Common myeloid progenitor, CD34-positive (primary cell): ENCODE results near the gene MAPKBP1.

Experiments
- CTCF ChIA-PET: fragments of 350-600 bp; sonication (Branson Sonifier 250); formaldehyde crosslinking; loops from one replicate; lab custom pipeline; 2021; ENCODE audit warnings: antibody characterized with exemption; lab: Charles Lee
- POLR2A ChIA-PET: fragments of 350-600 bp; sonication (Branson Sonifier 250); formaldehyde crosslinking; loops from one replicate; lab custom pipeline; 2021; ENCODE audit warnings: antibody characterized with exemption; lab: Charles Lee
- DNase-seq, 3 donors: peaks; one replicate each; pipeline versions ENCODE4 v3.0.0 to v3.0.0-alpha.2; 2013
- H3K27ac ChIP-seq, 2 experiments: 1 replicate in 1 of 2; 2 replicates in 1 of 2; pipeline ENCODE4 v1.7.0; 2013; ENCODE audit warnings: inconsistent platforms in 2 of 2, low read length in 2 of 2, mild to moderate bottlenecking in 2 of 2, low read depth in 1 of 2, moderate library complexity in 1 of 2; ENCODE audit not compliant: severe bottlenecking in 2 of 2, insufficient read depth in 1 of 2, poor library complexity in 1 of 2
- H3K27me3 ChIP-seq, 5 experiments: replicated peaks in 2 of 5; 1 replicate in 3 of 5; 2 replicates in 2 of 5; pipeline versions ENCODE4 v1.6.1 to v1.7.0; 2013; ENCODE audit warnings: low read length in 4 of 5, mild to moderate bottlenecking in 2 of 5, moderate library complexity in 2 of 5, inconsistent platforms in 1 of 5; ENCODE audit not compliant: insufficient read depth in 5 of 5, control insufficient read depth in 4 of 5
- H3K36me3 ChIP-seq, 4 experiments: 1 replicate in 2 of 4; 2 replicates in 2 of 4; pipeline versions ENCODE4 v1.6.1 to v1.7.0; 2013; ENCODE audit warnings: low read length in 3 of 4, control low read depth in 1 of 4, mild to moderate bottlenecking in 1 of 4; ENCODE audit not compliant: control insufficient read depth in 4 of 4, insufficient read depth in 4 of 4
- H3K4me1 ChIP-seq, 4 experiments: 1 replicate in 3 of 4; 2 replicates in 1 of 4; pipeline versions ENCODE4 v1.6.1 to v1.7.1; 2013; ENCODE audit warnings: low read length in 3 of 4, mild to moderate bottlenecking in 3 of 4, control low read depth in 1 of 4, inconsistent platforms in 1 of 4, moderate library complexity in 1 of 4; ENCODE audit not compliant: control insufficient read depth in 4 of 4, insufficient read depth in 4 of 4; ENCODE audit errors: control extremely low read depth in 1 of 4
- H3K4me3 ChIP-seq, 7 experiments: 1 replicate in 4 of 7; 2 replicates in 3 of 7; pipeline versions ENCODE4 v1.5.1 to v1.7.0; 2013; ENCODE audit warnings: mild to moderate bottlenecking in 7 of 7, low read length in 6 of 7, moderate library complexity in 6 of 7, inconsistent platforms in 2 of 7, low read depth in 2 of 7, control low read depth in 1 of 7; ENCODE audit not compliant: insufficient read depth in 4 of 7, control insufficient read depth in 1 of 7; ENCODE audit errors: extremely low read depth in 1 of 7
- H3K9me3 ChIP-seq, 5 experiments: 1 replicate in 4 of 5; 2 replicates in 1 of 5; pipeline versions ENCODE4 v1.6.1 to v1.7.1; 2013; ENCODE audit warnings: low read length in 4 of 5, mild to moderate bottlenecking in 2 of 5, inconsistent platforms in 1 of 5, low read depth in 1 of 5, moderate library complexity in 1 of 5; ENCODE audit not compliant: control insufficient read depth in 4 of 5, insufficient read depth in 2 of 5; ENCODE audit errors: control extremely low read depth in 1 of 5
- WGBS: methylation state at CpG from one replicate; pipeline ENCODE4 v1.1.5; 2013; ENCODE audit not compliant: insufficient coverage; 5-methylcytosine and 5-hydroxymethylcytosine counted together

Gene MAPKBP1

DNA sequence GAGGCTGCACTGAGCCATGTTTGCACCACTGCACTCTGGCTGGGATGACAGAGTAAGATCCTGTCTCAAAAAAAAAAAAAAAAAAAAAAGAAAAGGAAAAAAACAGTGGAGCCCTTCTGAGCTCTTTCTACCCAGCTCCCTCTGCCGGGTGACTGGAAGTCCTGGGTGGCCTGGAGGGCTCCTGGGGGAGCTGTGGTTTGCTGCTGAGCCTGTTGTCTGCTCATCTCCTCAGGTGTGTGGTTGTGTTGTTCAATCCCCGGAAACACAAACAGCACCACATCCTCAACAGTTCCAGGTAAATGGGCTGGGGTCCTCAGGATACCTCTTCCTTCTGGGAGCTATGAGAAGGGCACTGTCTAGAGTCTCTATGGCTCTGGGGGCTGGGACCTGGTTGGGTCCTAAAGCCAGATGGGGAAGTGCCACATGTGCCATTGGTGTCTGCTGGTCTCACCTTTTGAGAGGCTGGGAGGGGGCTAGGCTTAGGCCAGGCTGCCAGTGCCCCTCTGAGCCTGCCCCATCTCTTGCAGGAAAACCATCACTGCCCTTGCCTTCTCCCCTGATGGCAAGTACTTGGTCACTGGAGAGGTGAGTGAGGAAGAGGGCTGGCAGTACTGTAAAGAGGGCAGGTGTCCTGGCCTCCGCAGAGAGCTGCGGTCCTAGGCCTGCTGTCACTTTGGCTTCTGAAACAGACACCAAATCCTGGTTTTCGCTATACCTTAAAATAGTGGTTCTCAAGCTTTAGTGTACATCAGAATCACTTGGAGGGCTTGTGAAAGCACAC lies 36.6 kb downstream of the MAPKBP1 start:
- POLR2A ChIA-PET, result interaction anchor here (0.6 to 3.9 kb wide), 6 partner anchors 16 to 64 kb away, joined by 3 to 24 read pairs (median 6); partner anchors contain the start of gene MAPKBP1
- Histone ChIP-seq H3K4me3 (no peak overlapping the region), H3K27me3 (no peaks in the 10 kb centered on the region), H3K27ac (no peak overlapping the region), H3K9me3 (no peaks in the 10 kb centered on the region), H3K36me3 (peaks cover 2 to 40% (median 26%) of the 10 kb centered on the region in 4 experiments), H3K4me1 (peaks cover 0 to 38% (median 27%) of the 10 kb centered on the region in 4 experiments)
- peak in 1 of 3 donors; percentile 10 for DNase-seq
- 100% methylated on average over 3 of the region's 5 CpGs for WGBS
- CTCF ChIA-PET, result interaction anchor here (0.5 to 6.7 kb wide), 29 partner anchors 10 to 1948 kb away, joined by 3 to 319 read pairs (median 5); partner anchors contain the start of gene MAPKBP1

DNA sequence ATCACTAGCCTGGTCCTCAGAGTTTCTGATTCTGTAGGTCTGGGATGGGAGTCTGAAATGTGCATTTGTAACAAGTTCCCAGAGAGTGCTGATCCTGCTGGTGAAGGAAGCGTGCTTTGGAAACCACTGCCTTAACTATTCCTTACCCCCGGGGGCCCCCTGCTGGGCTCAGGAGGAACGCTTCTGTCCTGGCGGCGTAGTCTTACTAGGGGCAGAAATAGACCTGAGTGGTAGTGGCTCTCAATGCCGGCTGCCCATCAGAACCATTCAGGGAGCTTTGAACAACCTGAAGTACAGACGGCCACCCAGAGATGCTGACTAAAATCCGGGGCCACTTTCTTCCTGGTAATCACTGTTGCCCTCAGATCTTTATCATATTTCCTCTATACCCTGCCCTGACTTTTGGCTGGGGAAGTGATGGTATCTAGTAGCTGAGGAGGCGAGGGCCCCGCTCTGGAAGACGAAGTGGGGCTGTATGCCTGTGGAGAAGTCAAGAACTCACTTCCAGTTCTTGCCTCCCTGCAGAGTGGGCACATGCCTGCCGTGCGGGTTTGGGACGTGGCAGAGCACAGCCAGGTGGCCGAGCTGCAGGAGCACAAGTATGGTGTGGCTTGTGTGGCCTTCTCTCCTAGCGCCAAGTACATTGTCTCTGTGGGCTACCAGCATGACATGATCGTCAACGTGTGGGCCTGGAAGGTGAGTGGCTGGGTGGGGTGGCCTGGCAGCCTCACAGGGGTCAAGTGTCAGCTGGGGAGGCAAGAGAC lies 37.3 kb downstream of the MAPKBP1 start:
- H3K27ac ChIP-seq, result no peak overlapping the region
- H3K4me1 ChIP-seq, result peaks cover 0 to 30% (median 24%) of the 10 kb centered on the region in 4 experiments
- no peak overlapping the region for H3K4me3 ChIP-seq
- ChIA-PET CTCF (interaction anchor here (0.8 to 6.7 kb wide), 30 partner anchors 8 to 346 kb away, joined by 3 to 319 read pairs (median 5); partner anchors contain the start of gene MAPKBP1), POLR2A (interaction anchor here (1.0 to 3.9 kb wide), 2 partner anchors 15 to 38 kb away, joined by 3 to 24 read pairs; partner anchors contain the start of gene MAPKBP1)
- WGBS, result 39% methylated on average over 10 of the region's 18 CpGs
- H3K27me3 ChIP-seq, result no peaks in the 10 kb centered on the region
- peaks cover 2 to 48% (median 29%) of the 10 kb centered on the region in 4 experiments for H3K36me3 ChIP-seq
- peak; percentile 81 to 86 (median 82) for DNase-seq
- no peaks in the 10 kb centered on the region for H3K9me3 ChIP-seq

DNA sequence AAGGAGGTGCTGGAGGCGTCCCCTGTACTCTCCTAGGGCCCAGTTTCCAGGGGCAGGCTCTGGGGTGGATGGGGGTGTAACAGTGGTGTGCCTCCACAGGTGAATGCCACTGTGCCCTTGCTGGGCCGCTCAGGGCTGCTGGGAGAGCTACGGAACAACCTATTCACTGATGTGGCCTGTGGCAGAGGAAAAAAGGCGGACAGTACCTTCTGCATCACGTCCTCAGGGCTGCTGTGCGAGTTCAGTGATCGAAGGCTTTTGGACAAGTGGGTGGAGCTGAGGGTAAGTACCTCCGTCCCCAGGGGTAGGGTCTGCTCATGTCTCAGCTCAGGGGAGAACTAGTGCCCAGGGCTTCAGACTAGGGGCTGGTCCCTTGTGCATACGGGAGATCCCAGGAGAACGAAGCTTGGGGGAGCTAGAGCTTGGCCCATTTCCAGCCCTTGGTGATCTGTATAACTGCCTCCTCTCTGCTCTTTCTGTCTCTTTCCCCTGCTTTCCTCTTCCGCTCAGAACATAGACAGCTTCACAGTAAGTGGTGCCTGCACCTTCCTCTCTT lies 38.6 kb downstream of the MAPKBP1 start:
- Histone ChIP-seq H3K27ac (no peak overlapping the region), H3K9me3 (no peaks in the 10 kb centered on the region), H3K27me3 (no peaks in the 10 kb centered on the region), H3K4me1 (peaks cover 0 to 29% (median 24%) of the 10 kb centered on the region in 4 experiments), H3K36me3 (peaks cover 4 to 61% (median 38%) of the 10 kb centered on the region in 4 experiments), H3K4me3 (no peak overlapping the region)
- ChIA-PET CTCF (interaction anchor here (0.9 to 6.7 kb wide), 14 partner anchors 10 to 348 kb away, joined by 3 to 319 read pairs (median 20); partner anchors contain the start of gene MAPKBP1), POLR2A (no interaction called here)
- 96% methylated on average over 10 of the region's 11 CpGs for WGBS
- DNase-seq, result no peak

DNA sequence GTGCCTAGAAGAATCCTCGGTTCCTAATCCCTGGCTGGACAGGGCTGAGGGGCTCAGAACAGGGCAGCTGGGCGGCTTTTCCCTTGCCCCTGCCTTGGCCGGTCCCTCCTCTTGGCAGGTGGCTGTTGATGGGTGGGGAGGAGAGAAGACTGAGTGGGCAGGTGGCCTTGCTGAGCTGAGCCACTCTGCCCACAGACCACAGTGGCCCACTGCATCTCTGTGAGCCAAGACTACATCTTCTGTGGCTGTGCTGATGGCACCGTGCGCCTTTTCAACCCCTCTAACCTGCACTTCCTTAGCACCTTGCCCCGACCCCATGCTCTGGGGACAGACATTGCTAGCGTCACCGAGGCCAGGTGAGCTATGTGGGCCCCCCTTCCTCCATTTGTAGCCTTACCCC lies 39.1 kb downstream of the MAPKBP1 start:
- WGBS, result 94% methylated on average over 6 of the region's 8 CpGs
- H3K27me3 ChIP-seq, result no peaks in the 10 kb centered on the region
- H3K36me3 ChIP-seq, result peaks cover 9 to 66% (median 43%) of the 10 kb centered on the region in 4 experiments
- no peak overlapping the region for H3K27ac ChIP-seq
- POLR2A ChIA-PET, result no interaction called here
- no peaks in the 10 kb centered on the region for H3K9me3 ChIP-seq
- H3K4me3 ChIP-seq, result no peak overlapping the region
- no peak for DNase-seq
- H3K4me1 ChIP-seq, result peaks cover 0 to 29% (median 24%) of the 10 kb centered on the region in 4 experiments
- CTCF ChIA-PET, result interaction anchor here (0.9 to 6.7 kb wide), 13 partner anchors 9 to 209 kb away, joined by 3 to 319 read pairs (median 22); partner anchors contain the start of gene MAPKBP1

GRCh38 chr15:41814534-41814933 lies 40.2 kb downstream of the MAPKBP1 start:
- DNase-seq, result no peak
- Histone ChIP-seq H3K4me3 (no peak overlapping the region), H3K9me3 (no peaks in the 10 kb centered on the region), H3K36me3 (peaks cover 9 to 77% (median 51%) of the 10 kb centered on the region in 4 experiments), H3K4me1 (peaks cover 0 to 22% (median 17%) of the 10 kb centered on the region in 4 experiments), H3K27ac (no peak overlapping the region), H3K27me3 (no peaks in the 10 kb centered on the region)
- ChIA-PET POLR2A (no interaction called here), CTCF (interaction anchor here (1.0 to 6.7 kb wide), 4 partner anchors 38 to 119 kb away, joined by 3 to 319 read pairs (median 27); partner anchors contain the start of gene MAPKBP1)
- 100% methylated on average over 3 of the region's 5 CpGs for WGBS

- no peak overlapping the region for H3K4me3 ChIP-seq
- H3K27me3 ChIP-seq, result no peaks in the 10 kb centered on the region
- H3K4me1 ChIP-seq, result peaks cover 0 to under 1% (median 0%) of the 10 kb centered on the region in 4 experiments
- POLR2A ChIA-PET, result no interaction called here
- no peaks in the 10 kb centered on the region for H3K9me3 ChIP-seq
- no peak for DNase-seq
- no peak overlapping the region for H3K27ac ChIP-seq
- H3K36me3 ChIP-seq, result peaks cover 11 to 99% (median 65%) of the 10 kb centered on the region in 4 experiments
- CTCF ChIA-PET, result interaction anchor here (0.6 to 2.4 kb wide), 6 partner anchors 10 to 88 kb away, joined by 3 to 11 read pairs (median 4); partner anchors contain the start of gene MAPKBP1
- WGBS, result 95% methylated on average over 9 of the region's 9 CpGs
Measured at GRCh38 chr15:41816788-41817187, 42.5 kb downstream of the MAPKBP1 start.
